Smooth muscle cell (in vitro differentiated cells): Measurements from ENCODE around the gene HCN1. TPM values are rescaled to one million over a fixed set of nuclear protein-coding genes. Genes with fewer than 3 reads are reported as not detected.

Experiments used
- DNase-seq: peaks from one replicate; lab custom pipeline; 2025; ENCODE audit not compliant: unreplicated experiment; lab: John Stamatoyannopoulos, UW
- H2AFZ ChIP-seq: fragments of 200-600 bp; sonication (generic); 2 replicates; pipeline ENCODE4 v1.6.0; 2016; ENCODE audit warnings: antibody characterized with exemption, low read depth, mild to moderate bottlenecking
- H3F3A ChIP-seq: fragments of 200-600 bp; sonication (generic); 2 replicates; pipeline ENCODE4 v1.6.0; 2017; ENCODE audit warnings: antibody characterized with exemption, low read depth
- H3K27ac ChIP-seq: fragments of 200-600 bp; sonication (generic); 2 replicates; pipeline ENCODE4 v1.5.1; 2016; ENCODE audit warnings: low read depth, mild to moderate bottlenecking
- H3K27me3 ChIP-seq: fragments of 200-600 bp; sonication (generic); 2 replicates; pipeline ENCODE4 v1.6.1; 2016; ENCODE audit warnings: low read depth, mild to moderate bottlenecking
- H3K36me3 ChIP-seq: fragments of 200-600 bp; sonication (generic); 2 replicates; pipeline ENCODE4 v1.5.1; 2016; ENCODE audit warnings: low read depth
- H3K4me1 ChIP-seq: fragments of 200-600 bp; sonication (generic); 2 replicates; pipeline ENCODE4 v1.5.1; 2016; ENCODE audit warnings: low read depth
- H3K4me2 ChIP-seq: fragments of 200-600 bp; sonication (generic); 2 replicates; pipeline ENCODE4 v1.6.0; 2016; ENCODE audit warnings: mild to moderate bottlenecking
- H3K4me3 ChIP-seq: fragments of 200-600 bp; sonication (generic); 2 replicates; pipeline ENCODE4 v1.5.1; 2016; ENCODE audit warnings: mild to moderate bottlenecking
- H3K79me2 ChIP-seq: fragments of 200-600 bp; sonication (generic); 2 replicates; pipeline ENCODE4 v1.6.0; 2016; ENCODE audit warnings: low read depth, mild to moderate bottlenecking
- H3K9ac ChIP-seq: fragments of 200-600 bp; sonication (generic); 2 replicates; pipeline ENCODE4 v1.6.0; 2016; ENCODE audit warnings: low read depth
- H3K9me3 ChIP-seq: fragments of 200-600 bp; sonication (generic); replicated peaks from 2 replicates; pipeline ENCODE4 v1.5.1; 2016; ENCODE audit warnings: low read depth
- H4K20me1 ChIP-seq: fragments of 200-600 bp; sonication (generic); 2 replicates; pipeline ENCODE4 v1.6.0; 2016; ENCODE audit warnings: low read depth
- WGBS: methylation state at CpG from one replicate; pipeline ENCODE4 v1.1.7; 2016; ENCODE audit warnings: low lambda C conversion rate; 5-methylcytosine and 5-hydroxymethylcytosine counted together
- polyA plus RNA-seq: library from polyadenylated mRNA; unstranded; fragments of >200 nt; fragmentation: Nextera tagmentation; extraction: Ambion mirVana; gene quantifications from 2 replicates; pipeline ENCODE4 v1.2.1, GENCODE V29; 2016
- total RNA-seq: library from RNA; depleted of rRNA; stranded (reverse); fragments of >200 nt; gene quantifications from 2 replicates; pipeline ENCODE4 v1.2.3, GENCODE V29; 2014
- TF ChIP-seq, protein P1 (sequence below): fragments of 200-600 bp; sonication (generic); IDR thresholded peaks from 2 replicates; pipeline ENCODE4 v1.5.1; 2017; ENCODE audit warnings: borderline replicate concordance, mild to moderate bottlenecking, antibody characterized with exemption; ENCODE audit not compliant: insufficient read depth, poor library complexity, severe bottlenecking

HCN1 gene
- total and polyA plus RNA-seq, 2 experiments from 2014 or later: not detected

DNA sequence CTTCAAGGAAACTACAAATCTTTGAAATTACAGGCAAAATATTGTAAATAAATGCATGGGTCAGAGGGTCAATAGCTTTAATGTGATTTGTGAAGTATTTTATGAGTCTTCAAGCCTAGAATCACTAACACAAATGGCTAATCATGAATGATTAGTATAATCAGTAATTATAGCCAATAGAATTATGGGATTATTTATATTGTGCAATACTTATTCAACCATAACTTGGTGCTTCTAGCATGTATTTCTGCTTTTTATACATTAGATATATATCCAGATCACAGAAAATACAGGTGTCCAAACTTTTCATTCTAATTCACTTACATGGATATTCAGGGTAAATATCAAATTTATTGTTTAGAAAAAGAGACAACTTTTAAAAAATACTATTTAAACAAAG is 12.1 kb downstream of the HCN1 start:
- no peaks in the 10 kb centered on the region for H3K9me3 ChIP-seq
- no peak overlapping the region for H3K27ac ChIP-seq
- H2AFZ ChIP-seq: no peak overlapping the region
- no peak overlapping the region for H3K4me2 ChIP-seq
- H3K79me2 ChIP-seq: no peaks in the 10 kb centered on the region
- no peaks in the 10 kb centered on the region for H3K36me3 ChIP-seq
- H3F3A ChIP-seq: no peaks in the 10 kb centered on the region
- no peak for DNase-seq
- no peaks in the 10 kb centered on the region for H3K27me3 ChIP-seq
- H4K20me1 ChIP-seq: no peaks in the 10 kb centered on the region
- no peak overlapping the region for H3K9ac ChIP-seq
- H3K4me3 ChIP-seq: no peak overlapping the region
- TF ChIP-seq, protein P1, sequence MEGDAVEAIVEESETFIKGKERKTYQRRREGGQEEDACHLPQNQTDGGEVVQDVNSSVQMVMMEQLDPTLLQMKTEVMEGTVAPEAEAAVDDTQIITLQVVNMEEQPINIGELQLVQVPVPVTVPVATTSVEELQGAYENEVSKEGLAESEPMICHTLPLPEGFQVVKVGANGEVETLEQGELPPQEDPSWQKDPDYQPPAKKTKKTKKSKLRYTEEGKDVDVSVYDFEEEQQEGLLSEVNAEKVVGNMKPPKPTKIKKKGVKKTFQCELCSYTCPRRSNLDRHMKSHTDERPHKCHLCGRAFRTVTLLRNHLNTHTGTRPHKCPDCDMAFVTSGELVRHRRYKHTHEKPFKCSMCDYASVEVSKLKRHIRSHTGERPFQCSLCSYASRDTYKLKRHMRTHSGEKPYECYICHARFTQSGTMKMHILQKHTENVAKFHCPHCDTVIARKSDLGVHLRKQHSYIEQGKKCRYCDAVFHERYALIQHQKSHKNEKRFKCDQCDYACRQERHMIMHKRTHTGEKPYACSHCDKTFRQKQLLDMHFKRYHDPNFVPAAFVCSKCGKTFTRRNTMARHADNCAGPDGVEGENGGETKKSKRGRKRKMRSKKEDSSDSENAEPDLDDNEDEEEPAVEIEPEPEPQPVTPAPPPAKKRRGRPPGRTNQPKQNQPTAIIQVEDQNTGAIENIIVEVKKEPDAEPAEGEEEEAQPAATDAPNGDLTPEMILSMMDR: no peak
- no peaks in the 10 kb centered on the region for H3K4me1 ChIP-seq

DNA sequence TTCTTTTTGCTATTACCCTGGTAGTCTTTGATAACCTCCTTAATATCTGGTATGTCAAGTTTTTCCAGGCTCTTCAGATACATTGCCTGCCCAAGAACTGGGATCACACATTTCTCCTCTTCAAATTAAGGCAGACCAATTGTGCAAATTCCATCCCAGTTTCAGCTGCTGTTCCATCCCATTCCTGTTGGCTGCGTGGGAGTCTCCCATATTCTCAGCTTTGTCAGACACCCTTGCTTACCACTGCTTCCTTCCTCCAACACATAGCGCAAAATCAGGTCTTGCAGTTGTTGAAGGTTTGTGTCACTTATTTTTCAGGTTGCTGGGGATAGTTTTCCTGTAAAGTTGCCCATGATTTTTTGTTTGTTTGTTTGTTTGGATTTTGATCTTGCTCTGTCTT is 15.2 kb downstream of the HCN1 start:
- H3K4me1 ChIP-seq: no peaks in the 10 kb centered on the region
- DNase-seq: no peak
- no peaks in the 10 kb centered on the region for H3K27me3 ChIP-seq
- WGBS: 86% methylated on average over 2 of the region's 2 CpGs
- TF ChIP-seq, protein P1: no peak
- H3K9me3 ChIP-seq: no peaks in the 10 kb centered on the region
- H3K36me3 ChIP-seq: no peaks in the 10 kb centered on the region
- H3K4me3 ChIP-seq: no peak overlapping the region
- no peaks in the 10 kb centered on the region for H3F3A ChIP-seq
- no peaks in the 10 kb centered on the region for H3K79me2 ChIP-seq
- no peak overlapping the region for H3K4me2 ChIP-seq
- no peak overlapping the region for H2AFZ ChIP-seq
- no peak overlapping the region for H3K27ac ChIP-seq
- no peaks in the 10 kb centered on the region for H4K20me1 ChIP-seq
- no peak overlapping the region for H3K9ac ChIP-seq

DNA sequence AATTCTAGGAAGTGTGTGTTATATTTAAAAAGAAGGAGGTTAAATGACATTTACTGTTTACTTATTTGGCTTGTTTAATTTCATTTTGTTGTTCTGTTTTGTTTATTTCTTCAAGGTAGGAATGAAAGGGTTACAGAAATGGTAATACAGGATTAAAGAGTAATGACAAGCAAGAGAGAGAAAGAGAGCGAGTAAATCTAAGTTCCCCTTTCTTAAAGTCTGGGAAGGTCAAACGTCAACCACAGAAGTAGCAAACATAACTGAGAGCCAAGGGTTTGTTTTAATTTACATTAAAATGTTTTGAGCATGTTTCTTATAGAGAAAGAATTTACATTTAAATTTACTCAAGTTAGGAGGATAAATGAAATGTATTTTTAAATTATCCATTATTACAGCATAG is 18.7 kb downstream of the HCN1 start:
- H3K36me3 ChIP-seq: no peaks in the 10 kb centered on the region
- no peaks in the 10 kb centered on the region for H3K9me3 ChIP-seq
- H3K9ac ChIP-seq: no peak overlapping the region
- DNase-seq: no peak
- no peaks in the 10 kb centered on the region for H3K27me3 ChIP-seq
- WGBS: 61% methylated on average over 2 of the region's 2 CpGs
- no peak overlapping the region for H3K4me3 ChIP-seq
- H3K27ac ChIP-seq: no peak overlapping the region
- no peaks in the 10 kb centered on the region for H3F3A ChIP-seq
- H4K20me1 ChIP-seq: no peaks in the 10 kb centered on the region
- TF ChIP-seq, protein P1: no peak
- no peaks in the 10 kb centered on the region for H3K4me1 ChIP-seq
- H3K4me2 ChIP-seq: no peak overlapping the region
- no peak overlapping the region for H2AFZ ChIP-seq
- no peaks in the 10 kb centered on the region for H3K79me2 ChIP-seq

DNA sequence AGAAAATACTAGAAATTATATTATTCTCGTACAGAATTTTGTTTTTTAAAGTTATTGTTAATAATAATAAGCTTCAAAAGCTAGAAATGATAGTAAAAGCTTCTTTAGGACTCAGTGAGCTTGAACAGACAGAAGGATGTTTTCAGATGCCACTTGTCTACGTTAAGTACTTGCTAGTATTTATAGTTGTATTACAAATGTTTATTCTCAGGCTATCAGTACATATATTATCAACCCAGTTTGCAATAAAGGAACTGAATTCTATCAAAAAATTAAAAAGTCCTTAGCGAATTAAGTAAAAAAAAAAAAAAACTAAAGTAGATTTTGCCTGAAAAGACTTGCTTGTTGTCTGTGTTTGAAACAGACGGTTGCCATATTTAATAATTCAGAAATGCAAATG is 23.9 kb downstream of the HCN1 start:
- H3K27me3 ChIP-seq: no peaks in the 10 kb centered on the region
- TF ChIP-seq, protein P1: no peak
- no peaks in the 10 kb centered on the region for H3F3A ChIP-seq
- H2AFZ ChIP-seq: no peak overlapping the region
- H3K4me2 ChIP-seq: no peak overlapping the region
- no peaks in the 10 kb centered on the region for H4K20me1 ChIP-seq
- H3K79me2 ChIP-seq: no peaks in the 10 kb centered on the region
- H3K4me3 ChIP-seq: no peak overlapping the region
- H3K9ac ChIP-seq: no peak overlapping the region
- H3K4me1 ChIP-seq: no peaks in the 10 kb centered on the region
- 80% methylated on average over 4 of the region's 4 CpGs for WGBS
- H3K36me3 ChIP-seq: no peaks in the 10 kb centered on the region
- no peak for DNase-seq
- no peaks in the 10 kb centered on the region for H3K9me3 ChIP-seq
- no peak overlapping the region for H3K27ac ChIP-seq
